ENCODE data around the gene MARVELD1. TPM values are rescaled to one million over a fixed set of nuclear protein-coding genes. Genes with fewer than 3 reads are reported as not detected.

MARVELD1 gene
- polyA plus RNA-seq, 2 of the 4 experiments (the other 2 are of a cell fraction), result 29.1 to 31.7 TPM

DNA sequence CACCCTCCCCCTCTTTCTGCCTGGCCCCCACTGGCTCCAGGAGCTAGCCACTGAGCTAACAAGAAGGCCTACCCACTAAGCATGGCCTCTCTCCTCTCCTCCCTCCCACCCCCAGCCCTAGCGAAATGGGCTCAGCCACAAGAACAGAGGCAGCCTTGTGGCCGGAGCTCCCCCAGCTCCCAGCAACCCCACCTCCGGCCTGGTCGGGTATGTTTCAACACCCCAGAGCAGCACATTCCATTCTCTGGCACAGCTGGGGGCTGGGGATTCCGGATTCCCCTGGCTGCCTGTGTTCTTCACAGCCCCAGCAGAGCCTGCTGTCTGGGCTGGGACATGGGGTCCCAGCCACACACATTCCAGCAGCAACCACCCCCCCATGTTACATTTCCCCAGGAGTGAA is 49.3 kb downstream of the MARVELD1 start:
- H3K27ac ChIP-seq, result no peak overlapping the region; a peak in 1 of 6 replicates
- no peak for ATAC-seq
- CTCF ChIA-PET, result interaction anchor here (0.6 to 7.5 kb wide), 9 partner anchors 9 to 294 kb away, joined by 3 to 75 read pairs (median 12); partner anchors contain the start of gene SFRP5
- H3K9me3 ChIP-seq, result no peaks in the 10 kb centered on the region
- no peaks in the 10 kb centered on the region for H3K4me1 ChIP-seq
- no peak for DNase-seq (ENCODE audit: low read depth in 1 of 2, low spot score in 1 of 2)
- H3K4me2 ChIP-seq, result no peak overlapping the region
- no peak for FAIRE-seq
- POLR2A ChIA-PET, result no interaction called here
- no peak overlapping the region for H3K4me3 ChIP-seq
- WGBS (ENCODE audit: missing lambda C conversion rate), result 88% methylated on average over 1 of the region's 5 CpGs
- TF ChIP-seq POLR2A (IDR thresholded peaks at IDR 0.05; ENCODE audit: low read length) (no peak), RFX5 (IDR thresholded peaks at IDR 0.05) (no peak), NPAS2 (CRISPR knock-in tag; IDR thresholded peaks at IDR 0.05; ENCODE audit: borderline replicate concordance) (no peak), HES2 (IDR thresholded peaks at IDR 0.05) (no peak), RAD21 (conservative IDR thresholded peaks at IDR 0.05 in 1 of 2, IDR thresholded peaks at IDR 0.05 in 1 of 2) (no peak), MAFK (IDR thresholded peaks at IDR 0.05; ENCODE audit: partially characterized antibody) (no peak), RARB (CRISPR knock-in tag; IDR thresholded peaks at IDR 0.05) (no peak), HOXA7 (CRISPR knock-in tag; IDR thresholded peaks at IDR 0.05) (no peak), CTCF (IDR thresholded peaks at IDR 0.05) (no peak), CBX8 (IDR thresholded peaks at IDR 0.05) (no peak), KDM1A (IDR thresholded peaks at IDR 0.05; ENCODE audit: low read depth) (no peak)
- TF ChIP-seq, protein P1, sequence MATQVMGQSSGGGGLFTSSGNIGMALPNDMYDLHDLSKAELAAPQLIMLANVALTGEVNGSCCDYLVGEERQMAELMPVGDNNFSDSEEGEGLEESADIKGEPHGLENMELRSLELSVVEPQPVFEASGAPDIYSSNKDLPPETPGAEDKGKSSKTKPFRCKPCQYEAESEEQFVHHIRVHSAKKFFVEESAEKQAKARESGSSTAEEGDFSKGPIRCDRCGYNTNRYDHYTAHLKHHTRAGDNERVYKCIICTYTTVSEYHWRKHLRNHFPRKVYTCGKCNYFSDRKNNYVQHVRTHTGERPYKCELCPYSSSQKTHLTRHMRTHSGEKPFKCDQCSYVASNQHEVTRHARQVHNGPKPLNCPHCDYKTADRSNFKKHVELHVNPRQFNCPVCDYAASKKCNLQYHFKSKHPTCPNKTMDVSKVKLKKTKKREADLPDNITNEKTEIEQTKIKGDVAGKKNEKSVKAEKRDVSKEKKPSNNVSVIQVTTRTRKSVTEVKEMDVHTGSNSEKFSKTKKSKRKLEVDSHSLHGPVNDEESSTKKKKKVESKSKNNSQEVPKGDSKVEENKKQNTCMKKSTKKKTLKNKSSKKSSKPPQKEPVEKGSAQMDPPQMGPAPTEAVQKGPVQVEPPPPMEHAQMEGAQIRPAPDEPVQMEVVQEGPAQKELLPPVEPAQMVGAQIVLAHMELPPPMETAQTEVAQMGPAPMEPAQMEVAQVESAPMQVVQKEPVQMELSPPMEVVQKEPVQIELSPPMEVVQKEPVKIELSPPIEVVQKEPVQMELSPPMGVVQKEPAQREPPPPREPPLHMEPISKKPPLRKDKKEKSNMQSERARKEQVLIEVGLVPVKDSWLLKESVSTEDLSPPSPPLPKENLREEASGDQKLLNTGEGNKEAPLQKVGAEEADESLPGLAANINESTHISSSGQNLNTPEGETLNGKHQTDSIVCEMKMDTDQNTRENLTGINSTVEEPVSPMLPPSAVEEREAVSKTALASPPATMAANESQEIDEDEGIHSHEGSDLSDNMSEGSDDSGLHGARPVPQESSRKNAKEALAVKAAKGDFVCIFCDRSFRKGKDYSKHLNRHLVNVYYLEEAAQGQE (IDR thresholded peaks at IDR 0.05), result no peak

DNA sequence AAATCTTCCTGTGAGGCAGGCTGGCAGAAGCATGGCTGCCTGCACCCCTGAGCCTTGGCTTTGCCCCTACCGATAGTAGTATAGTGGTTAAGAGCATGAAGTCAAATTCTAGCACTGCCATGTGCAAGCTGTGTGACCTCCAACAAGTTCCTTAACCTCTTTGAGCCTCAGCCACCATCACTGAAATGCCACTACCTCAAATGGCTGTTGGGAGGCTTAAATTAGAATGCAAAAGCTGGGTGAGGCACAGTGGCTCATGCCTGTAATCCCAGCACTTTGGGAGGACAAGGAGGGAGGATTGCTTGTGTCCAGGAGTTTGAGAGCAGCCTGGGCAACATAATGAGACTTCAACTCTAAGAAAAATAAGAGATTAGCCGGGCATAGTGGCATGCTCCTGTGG is 49.9 kb downstream of the MARVELD1 start:
- no peak for TF ChIP-seq E2F6 (IDR thresholded peaks at IDR 0.05; ENCODE audit: borderline replicate concordance, low read depth)
- TF ChIP-seq SMC3 (IDR thresholded peaks at IDR 0.05), result no peak
- no peak for TF ChIP-seq MAX (IDR thresholded peaks at IDR 0.05)
- TF ChIP-seq ZC3H11A (IDR thresholded peaks at IDR 0.05), result no peak
- no peak for TF ChIP-seq RAD21 (conservative IDR thresholded peaks at IDR 0.05 in 1 of 2, IDR thresholded peaks at IDR 0.05 in 1 of 2)
- no peak for TF ChIP-seq ESRRA (IDR thresholded peaks at IDR 0.05; ENCODE audit: borderline replicate concordance, low read length)
- no peak for TF ChIP-seq FOXS1 (CRISPR knock-in tag; IDR thresholded peaks at IDR 0.05)
- TF ChIP-seq SREBF2 (IDR thresholded peaks at IDR 0.05), result no peak
- no peak for TF ChIP-seq CEBPB (IDR thresholded peaks at IDR 0.05)
- no peak for TF ChIP-seq JUN (IDR thresholded peaks at IDR 0.05)
- TF ChIP-seq EHMT2 (IDR thresholded peaks at IDR 0.05; ENCODE audit: low read depth), result no peak
- no peak for TF ChIP-seq HOXB5 (CRISPR knock-in tag; IDR thresholded peaks at IDR 0.05)
- no peak for ATAC-seq
- no peaks in the 10 kb centered on the region for H3K4me1 ChIP-seq
- 90% methylated on average over 2 of the region's 2 CpGs for WGBS (ENCODE audit: missing lambda C conversion rate)
- no peak overlapping the region; a peak in 1 of 6 replicates for H3K27ac ChIP-seq
- no peak overlapping the region for H3K4me2 ChIP-seq
- POLR2A ChIA-PET, result no interaction called here
- no peak overlapping the region for H3K4me3 ChIP-seq
- DNase-seq (ENCODE audit: low read depth in 1 of 2, low spot score in 1 of 2), result no peak
- CTCF ChIA-PET, result interaction anchor here (0.9 to 7.5 kb wide), 9 partner anchors 8 to 282 kb away, joined by 3 to 75 read pairs (median 9); partner anchors contain the start of gene SFRP5
- H3K9me3 ChIP-seq, result no peaks in the 10 kb centered on the region
- peak; percentile 23 for FAIRE-seq
